ENCODE results near the gene NTHL1.

NTHL1 gene

GRCh38 chr16:2047330-2048115 lies at the start of gene NTHL1, which contains the start of gene TSC2:
TSS of gene NTHL1 (minus strand) at chr16:2047834. CDS start at chr16:2047823, 11 bp downstream.
TSS of gene TSC2 (plus strand) at chr16:2047985. CDS start at chr16:2048616, 631 bp downstream.
- H3K4me3 ChIP-seq (ENCODE audit: low read depth, low read length) = peak within 1 kb of the TSS; percentile 83

- H3K4me3 ChIP-seq (ENCODE audit: low read depth, low read length) = no peak overlapping the region
These were observed 49.4 kb upstream of the NTHL1 start for GRCh38 chr16:2096853-2097595.

- H3K4me3 ChIP-seq (ENCODE audit: low read depth, low read length) = no peak overlapping the region
These were observed 48.4 kb upstream of the NTHL1 start for GRCh38 chr16:2095918-2096582.

- no peak overlapping the region for H3K4me3 ChIP-seq (ENCODE audit: low read depth, low read length)
These were observed 47.8 kb upstream of the NTHL1 start for GRCh38 chr16:2095315-2095853.

- no peak overlapping the region for H3K4me3 ChIP-seq (ENCODE audit: low read depth, low read length)
These were observed 46.2 kb upstream of the NTHL1 start for GRCh38 chr16:2093793-2094192.

GRCh38 chr16:2092866-2093265 lies 45.2 kb upstream of the NTHL1 start:
- no peak overlapping the region for H3K4me3 ChIP-seq (ENCODE audit: low read depth, low read length)

- no peak overlapping the region for H3K4me3 ChIP-seq (ENCODE audit: low read depth, low read length)
These were observed 44.6 kb upstream of the NTHL1 start for GRCh38 chr16:2092256-2092620.

- H3K4me3 ChIP-seq (ENCODE audit: low read depth, low read length) = peak overlapping the region; percentile 30
These were observed 44.1 kb upstream of the NTHL1 start for GRCh38 chr16:2091547-2092255.

GRCh38 chr16:2090777-2091546 lies 43.3 kb upstream of the NTHL1 start:
- H3K4me3 ChIP-seq (ENCODE audit: low read depth, low read length) = peak overlapping the region; percentile 30

GRCh38 chr16:2090481-2090776 lies 42.8 kb upstream of the NTHL1 start:
- no peak overlapping the region for H3K4me3 ChIP-seq (ENCODE audit: low read depth, low read length)

GRCh38 chr16:2089706-2090480 lies 42.3 kb upstream of the NTHL1 start:
- H3K4me3 ChIP-seq (ENCODE audit: low read depth, low read length) = no peak overlapping the region

- no peak overlapping the region for H3K4me3 ChIP-seq (ENCODE audit: low read depth, low read length)
These were observed 41.2 kb upstream of the NTHL1 start for GRCh38 chr16:2088759-2089358.

GRCh38 chr16:2087748-2088631 lies 40.4 kb upstream of the NTHL1 start:
- H3K4me3 ChIP-seq (ENCODE audit: low read depth, low read length) = no peak overlapping the region

GRCh38 chr16:2086812-2087747 lies 39.4 kb upstream of the NTHL1 start:
- H3K4me3 ChIP-seq (ENCODE audit: low read depth, low read length) = no peak overlapping the region

GRCh38 chr16:2086106-2086742 lies 38.6 kb upstream of the NTHL1 start:
- no peak overlapping the region for H3K4me3 ChIP-seq (ENCODE audit: low read depth, low read length)

- no peak overlapping the region for H3K4me3 ChIP-seq (ENCODE audit: low read depth, low read length)
These were observed 38.0 kb upstream of the NTHL1 start for GRCh38 chr16:2085669-2086068.
